ENCODE results near the gene ZNF14.

GRCh38 chr19:19662344-19662743 lies 70.6 kb downstream of the ZNF14 start:
- TF ChIP-seq CTCF (IDR thresholded peaks at IDR 0.05) (no peak), EZH2 (IDR thresholded peaks at IDR 0.05) (no peak), EZH2phosphoT487 (IDR thresholded peaks at IDR 0.05) (no peak)
